ENCODE data around the gene SLC29A4.

SLC29A4 gene

DNA sequence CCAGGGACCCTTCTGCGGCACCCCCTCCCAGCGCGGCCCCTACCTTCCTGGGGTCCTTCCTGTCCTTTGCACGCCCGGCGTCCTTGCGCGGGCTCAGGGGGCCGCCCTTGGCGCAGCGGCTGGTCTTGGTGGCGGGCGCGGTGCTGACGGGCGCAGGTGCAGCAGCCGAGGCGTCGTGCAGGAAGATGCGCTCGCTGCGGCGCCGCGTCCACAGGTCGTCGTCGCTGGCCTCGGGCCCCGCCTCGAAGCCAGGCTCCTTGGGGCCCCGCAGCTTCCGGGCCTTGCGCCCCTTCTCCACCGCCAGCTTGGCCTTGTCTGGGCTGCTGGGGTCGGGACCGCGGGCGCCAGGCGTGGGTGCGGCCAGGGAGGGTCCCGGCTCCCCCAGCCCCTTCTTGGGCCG is 49.8 kb downstream of the SLC29A4 start:
- DNase-seq, result no peak

DNA sequence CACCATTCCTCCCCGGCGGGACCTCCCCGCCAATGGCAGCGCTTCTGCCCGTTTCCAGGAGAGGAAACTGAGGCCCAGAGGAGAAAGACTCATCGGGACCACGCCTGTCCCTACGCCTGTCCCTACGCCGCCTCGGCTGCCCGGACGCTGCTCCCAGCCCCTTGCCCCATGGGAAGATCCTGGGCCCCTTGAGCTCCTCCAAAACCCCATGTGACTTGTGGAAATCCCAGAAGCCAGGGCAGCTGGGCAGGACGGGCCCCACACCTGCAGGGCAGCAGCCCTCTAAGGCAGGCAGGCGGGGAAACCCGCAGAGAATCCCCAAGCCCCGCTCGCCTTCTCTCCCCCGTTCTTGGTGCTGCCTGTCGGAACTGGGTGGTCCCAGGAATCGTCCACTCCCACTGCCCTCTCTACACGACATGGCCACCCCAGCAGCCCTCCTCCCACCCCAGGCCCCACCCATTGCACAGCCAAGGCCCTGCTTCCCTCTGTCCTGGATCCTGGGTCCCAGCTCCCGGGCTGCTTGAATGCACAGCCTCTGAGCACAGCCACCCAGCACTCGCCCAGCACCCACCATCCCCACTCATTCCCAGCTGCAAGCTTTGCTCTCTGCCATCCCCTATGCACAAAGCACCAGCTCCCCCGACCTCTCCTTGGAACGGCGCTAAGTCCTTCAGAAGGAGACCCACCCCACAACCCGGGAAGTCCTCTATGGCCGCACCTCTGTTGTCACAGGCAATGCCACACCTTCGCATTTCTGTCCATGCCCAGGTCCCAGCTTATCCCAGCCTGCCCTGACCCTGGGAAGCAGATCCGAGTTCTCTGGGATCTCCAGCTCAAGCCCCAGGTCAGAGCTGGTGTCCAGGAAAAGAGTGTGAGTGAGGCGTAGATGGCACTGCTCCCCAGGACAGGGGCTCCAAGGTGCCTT is 50.6 kb downstream of the SLC29A4 start:
- no peak for DNase-seq

DNA sequence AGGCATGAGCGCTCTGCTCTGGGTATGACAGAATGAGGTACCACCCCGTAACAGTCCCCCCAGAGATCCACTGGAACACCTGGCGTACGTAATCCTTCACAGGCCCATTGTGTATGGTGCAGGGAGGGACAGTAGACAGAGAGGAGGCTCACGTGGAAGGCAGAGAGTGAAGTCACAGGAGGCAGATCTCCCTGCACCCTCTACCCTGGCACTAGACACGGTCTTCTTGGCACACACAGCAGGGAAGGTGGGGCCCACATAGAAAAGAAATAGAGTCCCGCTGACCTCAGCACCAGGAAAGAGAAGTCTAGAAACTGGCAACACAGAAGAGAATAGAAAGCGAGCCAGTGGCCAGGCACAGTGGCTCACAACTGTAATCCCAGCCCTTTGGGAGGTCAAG is 51.9 kb downstream of the SLC29A4 start:
- no peak for DNase-seq

DNA sequence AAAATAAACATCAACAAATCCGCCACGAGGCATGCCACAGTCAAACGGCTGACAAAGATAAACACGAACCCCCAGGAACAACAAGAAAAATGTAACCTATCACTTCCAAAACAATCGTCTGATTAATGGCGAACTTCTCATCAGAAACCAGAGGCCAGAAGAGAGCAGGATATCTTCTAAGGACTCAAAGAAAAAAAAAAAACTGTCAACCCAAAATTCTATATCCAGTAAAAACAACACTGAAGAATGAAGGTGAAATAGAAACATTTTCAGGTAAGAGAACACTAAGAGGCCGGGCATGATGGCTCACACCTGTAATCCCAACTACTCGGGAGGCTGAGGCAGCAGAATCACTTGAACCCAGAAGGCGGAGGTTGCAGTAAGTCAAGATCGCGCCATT is 54.3 kb downstream of the SLC29A4 start:
- no peak for DNase-seq

DNA sequence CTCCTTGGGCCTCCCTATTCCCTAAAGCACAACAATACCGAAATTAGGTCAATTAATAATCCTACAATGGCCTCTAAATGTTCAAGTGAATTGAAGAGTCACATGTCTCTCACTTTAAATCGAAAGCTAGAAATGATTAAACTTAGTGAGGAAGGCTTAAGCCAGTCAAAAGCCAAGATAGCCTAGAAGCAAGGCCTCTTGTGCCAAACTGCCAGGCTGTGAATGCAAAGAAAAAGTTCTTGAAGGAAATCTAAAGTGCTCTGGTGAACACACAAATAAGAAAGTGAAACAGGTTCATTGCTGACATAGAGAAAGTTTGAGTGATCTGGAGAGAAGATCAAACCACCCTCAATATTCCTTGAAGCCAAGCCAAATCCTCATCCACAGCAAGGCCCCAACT is 57.2 kb downstream of the SLC29A4 start:
- no peak for DNase-seq

DNA sequence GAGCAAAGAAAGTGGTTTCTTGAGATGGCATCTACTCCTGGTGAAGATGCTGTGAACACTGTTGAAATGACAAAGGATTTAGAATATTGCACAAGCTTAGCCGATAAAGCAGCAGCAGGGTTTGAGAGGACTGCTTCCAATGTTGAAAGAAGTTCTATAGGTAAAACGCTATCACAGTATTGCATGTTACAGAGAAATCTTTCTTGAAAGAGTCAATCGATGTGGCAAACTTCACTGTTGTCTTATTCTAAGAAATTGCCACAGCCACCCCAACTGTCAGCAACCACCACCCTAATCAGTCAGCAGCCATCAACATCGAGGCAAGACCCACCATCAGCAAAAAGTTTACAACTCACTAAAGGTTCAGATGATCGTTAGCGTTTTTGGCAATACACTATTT is 59.9 kb downstream of the SLC29A4 start:
- DNase-seq, result no peak

DNA sequence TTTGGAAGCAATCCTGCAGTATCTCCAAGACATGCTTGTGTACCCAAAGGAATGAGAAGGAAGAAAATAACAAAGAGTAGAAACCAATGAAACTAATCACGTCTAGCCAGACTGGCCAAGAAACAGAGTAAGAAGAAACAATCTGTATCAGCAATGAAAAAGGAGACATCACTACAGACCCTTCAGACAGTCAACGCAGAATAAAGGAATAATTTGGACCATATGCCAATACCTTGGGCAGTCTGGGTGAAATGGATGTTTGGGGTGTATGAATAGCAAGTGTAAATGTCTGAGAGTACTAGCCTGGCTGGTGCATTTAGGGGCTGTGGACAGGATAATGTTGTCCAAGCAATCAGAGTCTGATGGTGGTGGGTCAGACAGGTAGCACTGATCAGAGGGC is 61.1 kb downstream of the SLC29A4 start:
- DNase-seq, result no peak

DNA sequence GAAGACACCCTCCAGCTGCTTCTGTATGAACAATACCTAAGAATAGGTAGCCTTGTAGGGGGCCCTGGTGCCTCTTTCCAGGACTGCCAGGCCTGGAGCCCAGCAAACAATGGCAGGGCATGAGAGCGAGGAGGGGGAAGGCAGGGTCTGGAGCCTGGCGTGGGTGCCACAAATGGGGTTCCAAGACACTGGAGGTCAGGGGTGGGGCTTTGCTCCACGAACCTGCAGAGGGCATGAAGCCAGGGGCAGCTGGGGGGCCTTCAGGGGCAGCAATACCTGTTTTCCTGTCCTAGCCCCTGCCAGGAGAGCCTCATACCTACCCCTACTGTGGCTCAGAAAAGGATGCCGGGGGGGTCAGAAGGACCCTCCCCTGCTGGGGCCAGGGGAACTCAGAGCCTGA is 61.6 kb downstream of the SLC29A4 start:
- DNase-seq, result no peak

DNA sequence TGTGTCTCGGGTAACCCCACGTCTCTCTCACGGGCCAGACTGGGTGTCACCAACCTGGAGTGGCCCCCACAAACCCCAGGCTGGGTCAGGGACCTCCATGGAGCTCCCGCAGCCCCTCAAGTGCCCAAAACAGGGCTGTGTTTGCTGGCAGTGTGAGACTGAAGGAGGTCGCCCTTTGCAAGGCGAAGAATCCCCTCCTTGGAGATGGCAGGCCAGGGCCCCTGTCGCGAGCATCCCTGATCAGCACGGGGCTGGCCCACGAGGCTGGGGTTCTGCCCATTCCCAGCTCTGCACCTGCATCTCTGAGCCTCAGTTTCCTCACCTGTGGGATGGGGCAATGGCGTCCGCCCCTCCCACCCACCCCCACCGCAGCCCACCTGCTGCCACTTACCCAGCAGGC is 62.4 kb downstream of the SLC29A4 start:
- no peak for DNase-seq

DNA sequence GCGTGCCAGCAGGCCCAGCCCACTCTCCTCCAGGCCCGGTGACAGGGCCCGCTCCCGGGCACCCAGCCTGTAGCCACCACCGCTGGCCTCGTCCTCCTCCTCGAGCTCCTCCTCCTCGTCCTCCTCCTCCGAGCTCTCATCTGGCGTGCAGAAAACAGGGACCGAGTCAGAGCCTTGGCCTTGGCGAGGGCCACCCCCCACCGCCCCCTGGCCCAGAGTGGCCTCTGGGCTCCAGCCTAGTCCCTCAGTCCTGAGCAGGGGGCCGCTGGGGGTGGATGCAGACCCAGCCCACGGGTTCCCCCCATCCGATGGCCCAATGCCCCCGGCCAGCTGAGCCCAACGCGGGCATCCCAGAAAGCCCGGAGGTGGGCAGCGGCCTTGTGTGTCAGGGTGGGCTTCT is 62.9 kb downstream of the SLC29A4 start:
- no peak for DNase-seq

DNA sequence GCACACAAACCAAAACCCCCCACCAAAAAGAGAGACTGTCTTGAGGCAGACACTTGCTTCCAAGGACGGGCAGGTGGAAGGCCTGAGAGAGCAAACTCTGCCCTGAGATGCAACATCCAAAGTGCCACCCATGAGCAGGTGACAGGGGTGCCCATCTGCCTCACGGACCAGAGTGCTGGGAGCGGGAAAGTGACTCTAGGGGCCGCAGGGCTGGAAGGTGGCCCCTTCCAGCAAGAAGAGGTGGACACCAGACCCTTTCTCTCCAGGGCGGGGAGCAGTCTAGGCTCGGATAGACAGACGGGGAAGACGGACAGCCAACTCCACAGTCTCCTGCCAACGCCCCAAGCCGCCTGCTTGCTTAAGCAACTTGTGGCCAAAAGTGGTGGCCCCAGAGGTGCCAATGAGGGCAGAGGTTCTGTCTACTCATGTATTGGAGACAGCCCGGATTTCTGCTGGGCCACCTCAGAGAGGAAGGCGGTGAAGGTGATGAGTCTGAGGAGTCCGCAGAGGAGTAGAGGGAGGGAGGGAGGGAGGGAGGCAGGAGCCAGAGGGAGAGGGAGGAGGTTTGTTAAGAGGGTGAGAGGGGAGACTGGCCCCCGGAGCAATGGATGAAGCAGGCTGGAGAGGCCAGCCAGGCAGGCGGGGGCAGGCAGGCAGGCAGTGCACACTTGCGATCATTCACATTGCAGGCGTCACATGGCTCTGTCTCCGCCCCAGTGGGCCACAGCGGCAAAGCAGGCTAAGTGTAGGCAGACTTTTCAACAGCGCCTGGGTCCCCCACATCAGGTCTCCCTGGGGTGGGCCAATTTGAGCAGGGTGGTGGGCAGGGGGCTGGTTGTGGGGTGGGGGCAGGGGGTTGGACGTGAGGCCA is 65.6 kb downstream of the SLC29A4 start:
- DNase-seq, result no peak

DNA sequence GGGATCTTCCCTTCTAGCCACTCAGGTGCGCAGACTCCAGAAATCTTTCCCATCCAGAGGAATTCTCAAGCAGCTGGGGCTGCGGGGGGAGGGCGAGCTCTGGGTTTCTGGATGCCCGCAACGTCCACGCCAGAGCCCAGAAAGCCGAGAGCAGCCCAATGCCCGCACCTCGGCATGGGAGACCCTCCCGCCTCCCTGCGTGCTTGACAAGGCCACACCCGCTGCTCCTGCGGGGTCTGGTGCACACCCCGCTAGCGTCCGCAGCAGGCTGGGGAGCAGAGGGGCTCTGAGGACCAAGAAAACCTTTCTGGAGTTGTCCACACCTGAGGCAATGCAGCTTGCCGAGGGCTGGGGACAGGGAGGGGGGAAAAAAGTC is 66.2 kb downstream of the SLC29A4 start:
- no peak for DNase-seq

DNA sequence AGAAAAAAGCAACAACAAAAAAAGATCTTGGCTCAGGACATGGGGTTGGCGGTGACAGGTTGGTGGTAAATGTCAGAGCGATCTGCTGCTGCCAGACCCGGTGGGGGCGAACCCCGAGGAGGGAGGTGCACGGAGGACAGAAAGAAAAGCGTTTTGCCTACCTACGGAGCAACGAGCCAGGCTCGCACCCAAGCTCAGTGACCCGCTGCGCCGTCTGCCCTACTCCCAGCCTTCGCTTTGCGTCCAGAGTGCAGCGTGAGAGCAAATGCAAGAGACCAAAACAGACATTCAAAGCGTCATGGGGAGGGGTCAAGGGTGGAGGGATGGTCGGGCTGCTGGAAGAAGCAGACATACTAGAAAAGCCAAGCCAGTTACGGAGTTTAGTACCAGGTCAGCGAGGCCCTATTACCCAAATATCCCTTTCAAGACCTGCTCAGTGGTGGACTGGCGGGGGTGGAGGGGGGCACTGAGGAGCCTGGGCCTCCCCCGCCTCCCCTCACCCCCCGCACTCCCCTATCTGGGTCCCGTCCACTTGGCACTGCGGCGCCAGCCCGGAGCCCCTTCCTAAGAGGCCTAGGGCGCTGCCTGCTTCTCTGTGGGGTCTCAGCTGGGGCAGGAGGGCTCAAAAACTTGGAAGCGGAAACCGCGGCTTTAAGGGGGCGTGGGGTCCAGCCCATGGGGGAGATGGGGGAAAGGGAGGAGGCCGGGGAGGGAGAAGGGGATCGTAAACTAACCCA is 66.9 kb downstream of the SLC29A4 start:
- no peak for DNase-seq

DNA sequence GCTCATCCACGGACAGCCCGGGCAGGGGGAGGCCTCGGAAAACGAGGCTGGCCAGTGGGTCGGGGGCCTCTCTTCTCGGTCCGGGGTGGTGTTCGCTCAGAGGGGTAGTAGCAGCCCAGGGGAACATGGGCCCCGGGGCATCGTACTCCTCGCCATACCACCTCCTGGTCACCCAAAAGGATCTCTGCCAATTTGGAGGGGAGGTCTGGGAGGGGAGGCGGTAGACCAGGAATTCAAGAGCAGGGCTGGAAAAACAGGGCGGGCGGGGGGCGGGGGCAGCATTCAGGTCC is 67.4 kb downstream of the SLC29A4 start:
- no peak for DNase-seq

DNA sequence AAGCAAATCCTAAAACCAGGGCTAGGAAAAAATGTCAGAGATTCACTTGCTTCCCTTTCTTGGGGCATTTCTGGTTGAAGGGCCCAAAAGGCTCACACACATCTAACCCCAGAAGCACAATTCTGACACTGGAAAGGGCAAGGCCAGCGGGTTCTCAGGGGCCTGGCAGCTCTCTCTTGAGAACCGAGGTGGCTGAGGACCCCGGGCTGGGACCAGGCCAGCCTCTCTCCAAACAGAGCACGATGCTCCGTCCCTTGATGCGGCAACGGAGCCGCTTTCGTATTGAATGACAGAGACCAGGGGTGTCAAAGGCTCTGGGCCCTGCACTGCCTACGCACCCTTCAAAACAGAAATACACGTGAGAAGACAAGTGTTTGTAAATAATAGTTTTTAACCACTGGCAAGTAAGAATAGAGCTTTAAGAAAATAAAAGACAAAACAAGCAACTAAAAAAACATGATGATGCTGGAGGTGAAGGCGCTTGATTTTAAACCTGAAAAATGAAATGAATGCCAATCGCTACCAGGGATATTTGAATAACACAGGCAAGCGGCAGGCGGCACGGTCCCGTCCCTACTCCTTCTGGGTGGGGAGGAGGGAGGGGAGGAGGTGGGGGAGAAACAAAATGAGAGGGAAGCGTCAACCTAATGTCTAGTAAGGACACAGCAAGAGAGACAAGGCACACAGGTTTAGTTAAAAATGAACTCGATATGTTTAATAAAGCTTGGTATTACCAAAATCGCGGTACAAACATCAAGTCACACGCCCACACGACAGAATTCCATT is 68.0 kb downstream of the SLC29A4 start:
- DNase-seq, result no peak

DNA sequence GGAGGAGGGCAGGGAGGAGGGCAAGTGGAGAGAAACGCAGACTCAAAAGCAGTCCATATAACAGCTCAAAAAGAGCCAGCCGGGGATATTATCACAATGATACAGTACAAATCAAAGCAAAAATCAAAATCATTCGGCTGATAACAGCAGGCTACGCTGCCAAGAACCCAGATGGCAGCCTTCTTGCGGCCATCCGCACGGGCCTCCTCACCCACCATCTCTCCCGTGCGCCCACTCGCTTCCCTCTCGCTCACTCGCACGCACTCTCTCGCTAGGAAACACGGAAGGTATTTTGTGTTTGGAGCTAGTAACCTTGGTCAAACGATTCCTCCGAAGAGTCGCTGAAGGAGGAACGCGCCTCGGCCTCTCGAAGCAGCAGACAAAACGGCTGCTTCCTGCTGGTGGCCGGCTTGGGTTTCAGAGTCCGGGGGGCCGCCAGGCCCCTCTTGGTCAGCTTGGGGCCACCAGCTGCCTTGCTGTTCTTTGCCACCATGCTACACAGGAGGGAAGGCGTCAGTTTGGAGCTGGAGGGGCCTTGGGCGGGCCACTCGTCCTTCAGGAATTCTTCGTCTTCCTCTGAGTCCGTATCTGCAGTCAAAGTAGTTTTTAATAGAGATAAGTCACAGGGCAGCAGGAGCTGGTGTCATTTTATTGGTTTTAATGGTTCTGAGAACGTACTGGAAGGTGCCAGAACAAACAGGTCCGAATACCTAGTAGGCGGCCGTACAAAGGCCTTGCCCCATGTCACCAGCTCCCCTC is 68.9 kb downstream of the SLC29A4 start:
- no peak for DNase-seq

DNA sequence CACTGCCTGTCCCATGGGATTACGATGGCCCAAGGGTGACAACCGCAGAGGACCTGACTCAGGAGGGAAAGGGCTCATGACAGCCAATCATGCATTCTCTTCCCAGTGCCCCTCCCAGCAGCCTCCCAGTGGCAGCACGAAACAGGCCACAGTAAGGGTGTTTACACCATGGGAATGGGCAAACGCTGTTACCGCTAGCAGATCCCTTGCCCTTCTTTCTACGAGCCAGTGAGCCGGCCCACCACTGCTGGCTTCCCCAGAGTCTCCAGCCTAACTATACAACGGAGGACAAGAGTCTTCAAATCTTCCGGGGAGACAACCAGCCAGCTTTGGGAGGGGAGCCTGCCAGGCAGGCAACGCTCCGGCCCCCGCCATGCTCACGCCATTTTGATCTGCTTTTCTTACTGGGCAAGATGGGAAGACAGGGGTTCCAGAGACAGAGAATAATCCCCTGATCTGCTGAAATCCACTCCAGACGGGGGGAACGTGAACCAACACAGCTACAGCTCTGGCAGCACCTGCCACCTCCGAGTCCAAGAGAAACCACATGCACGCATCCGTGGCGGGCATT is 69.8 kb downstream of the SLC29A4 start:
- DNase-seq, result no peak

DNA sequence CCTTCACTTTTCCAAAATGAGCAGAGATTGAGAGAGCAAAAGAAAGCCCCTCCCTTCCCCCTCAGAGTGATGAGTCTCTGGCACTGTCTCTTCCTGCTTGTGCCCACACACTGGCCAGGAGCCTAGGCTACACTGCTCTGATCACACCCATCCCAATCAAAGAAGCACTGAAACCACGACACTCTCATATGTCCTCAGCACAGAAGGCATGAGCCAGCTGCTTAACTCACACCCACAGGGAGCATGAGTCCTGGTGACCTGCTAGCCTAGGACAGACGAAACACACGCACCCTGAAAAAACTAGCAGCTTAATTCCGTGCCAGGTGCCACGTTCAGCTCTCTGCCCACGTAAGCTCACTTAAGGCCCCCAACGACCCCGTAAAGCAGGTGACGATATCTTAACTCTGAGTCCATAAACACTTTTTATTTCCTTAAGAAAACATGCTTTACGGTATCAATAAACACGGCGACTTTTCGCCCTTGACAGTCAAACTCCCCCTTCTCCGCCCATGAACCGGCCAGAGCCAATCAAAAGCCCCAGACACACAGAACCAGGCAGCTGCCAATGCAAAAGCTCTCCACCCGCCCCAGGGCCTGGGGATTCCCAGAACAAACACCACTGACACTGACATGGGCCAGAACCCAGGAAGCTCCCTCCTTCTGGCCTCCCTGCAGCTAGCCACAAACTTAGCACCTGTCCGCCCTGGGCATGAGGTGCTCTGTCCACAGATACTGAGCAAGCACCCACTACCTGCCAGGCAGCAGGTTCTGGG is 71.9 kb downstream of the SLC29A4 start:
- no peak for DNase-seq

Data from stimulated activated CD4-positive, alpha-beta T cell treated with anti-CD3 and anti-CD28 coated beads, Interleukin-4, amount 100 ng/mL, for 4 hours (primary cell).